ENCODE data around the gene TSTD1.
"Not testable (repeated sequence)": the region's sequence is repeated elsewhere in the genome, so short reads cannot be mapped to it uniquely, and the experiment has no call there.

The TSTD1 gene

GRCh38 chr1:161037661-161038522, 872 bp downstream of the TSTD1 start:
- DNase-seq (ENCODE audit: low read depth in 2 of 2, low spot score in 1 of 2), result no peak

GRCh38 chr1:161033751-161034150, 5.0 kb downstream of the TSTD1 start:
- DNase-seq (ENCODE audit: low read depth in 2 of 2, low spot score in 1 of 2), result no peak

DNA sequence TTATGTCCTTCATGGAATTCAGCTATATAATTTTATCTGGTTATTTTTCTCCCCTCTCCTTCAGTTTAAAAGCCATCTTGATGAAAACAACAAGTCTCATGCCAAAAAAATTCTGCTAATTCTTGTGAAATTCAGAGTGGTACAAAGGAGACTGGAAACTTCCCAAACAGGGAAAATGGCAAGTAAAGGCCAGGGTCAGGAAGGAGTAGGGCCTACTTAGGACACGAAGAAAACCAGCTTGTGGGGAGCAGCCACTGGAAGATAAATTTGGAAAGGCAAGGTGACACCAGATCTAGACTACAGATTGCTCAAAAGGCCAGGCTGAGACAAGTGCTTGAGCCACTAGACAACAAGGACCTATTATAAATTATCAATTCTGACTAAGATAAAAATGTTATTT, 6.4 kb downstream of the TSTD1 start:
- DNase-seq (ENCODE audit: low read depth in 2 of 2, low spot score in 1 of 2), result no peak

DNA sequence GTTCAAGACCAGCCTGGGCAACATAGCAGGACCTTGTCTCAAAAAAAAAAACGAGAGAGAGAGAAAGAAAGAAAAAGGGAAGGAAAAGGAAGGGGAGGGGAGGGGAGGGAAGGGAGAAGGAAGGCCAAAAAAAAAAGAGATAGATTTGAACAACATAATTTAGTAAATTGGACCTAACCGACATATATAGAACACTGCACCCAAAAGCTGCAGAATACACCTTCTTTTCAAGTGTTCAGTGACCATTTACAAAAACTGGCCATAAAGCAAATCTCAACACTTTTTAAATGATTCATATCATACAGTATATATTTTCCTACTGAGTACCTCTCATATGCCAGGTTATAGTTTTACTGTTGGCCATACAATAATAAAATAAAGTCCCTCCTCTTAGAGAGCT, 6.9 kb downstream of the TSTD1 start:
- DNase-seq (ENCODE audit: low read depth in 2 of 2, low spot score in 1 of 2), result no peak

- DNase-seq (ENCODE audit: low read depth in 2 of 2, low spot score in 1 of 2), result not testable (repeated sequence)
Observed at GRCh38 chr1:161029466-161029865, 9.3 kb downstream of the TSTD1 start.

GRCh38 chr1:161026954-161027353, 11.8 kb downstream of the TSTD1 start:
- DNase-seq (ENCODE audit: low read depth in 2 of 2, low spot score in 1 of 2), result not testable (repeated sequence)

DNA sequence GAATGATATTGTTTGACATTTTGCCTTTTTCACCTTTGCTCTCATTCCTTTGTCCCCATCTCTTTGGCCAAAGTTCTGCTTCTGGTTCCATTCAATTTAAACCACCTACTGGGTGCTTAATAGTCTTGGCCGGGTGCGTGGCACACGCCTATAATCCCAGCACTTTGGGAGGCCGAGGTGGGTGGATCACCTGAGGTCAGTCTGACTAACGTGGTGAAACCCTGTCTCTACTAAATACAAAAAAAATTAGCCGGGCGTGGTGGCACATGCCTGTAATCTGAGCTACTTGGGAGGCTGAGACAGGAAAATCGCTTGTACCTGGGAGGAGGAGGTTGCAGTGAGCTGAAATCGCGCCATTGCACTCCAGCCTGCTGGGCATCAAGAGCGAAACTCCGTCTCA, 16.3 kb downstream of the TSTD1 start:
- DNase-seq (ENCODE audit: low read depth in 2 of 2, low spot score in 1 of 2), result not testable (repeated sequence)

GRCh38 chr1:161021970-161022353, 16.8 kb downstream of the TSTD1 start:
- DNase-seq (ENCODE audit: low read depth in 2 of 2, low spot score in 1 of 2), result no peak

GRCh38 chr1:161021165-161021969, 17.4 kb downstream of the TSTD1 start:
- peak; percentile 76 to 78 for DNase-seq (ENCODE audit: low read depth in 2 of 2, low spot score in 1 of 2)

- DNase-seq (ENCODE audit: low read depth in 2 of 2, low spot score in 1 of 2), result no peak
Observed at GRCh38 chr1:161020509-161021164, 18.1 kb downstream of the TSTD1 start, which contains the start of gene F11R. TSS of gene F11R (minus strand) at chr1:161021152. CDS start at chr1:161021073, 79 bp downstream.

- no peak for DNase-seq (ENCODE audit: low read depth in 2 of 2, low spot score in 1 of 2)
Observed at GRCh38 chr1:161019751-161020495, 18.8 kb downstream of the TSTD1 start.

DNA sequence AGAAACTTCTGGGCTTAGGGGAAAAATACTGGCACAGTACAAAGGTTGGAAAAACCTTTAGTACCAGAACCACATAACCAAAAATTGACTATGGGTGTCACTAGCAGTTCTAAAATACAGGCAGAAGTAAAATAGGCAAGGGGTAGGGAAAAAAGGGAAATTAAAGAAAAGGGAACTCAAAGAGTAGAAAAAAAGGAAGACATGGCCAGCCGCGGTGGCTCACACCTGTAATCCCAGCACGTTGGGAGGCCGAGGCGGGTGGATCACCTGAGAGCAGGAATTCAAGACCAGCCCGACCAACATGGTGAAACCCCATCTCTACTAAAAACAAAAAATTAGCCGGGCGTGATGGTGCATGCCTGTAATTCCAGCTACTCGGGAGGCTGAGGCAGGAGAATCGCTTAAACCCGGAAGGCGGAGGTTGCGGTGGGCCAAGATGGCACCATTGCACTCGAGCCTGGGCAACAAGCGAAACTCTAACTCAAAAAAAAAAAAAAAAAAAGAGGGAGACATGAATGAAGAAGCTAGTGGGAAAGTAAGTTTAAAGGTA, 19.6 kb downstream of the TSTD1 start:
- not testable (repeated sequence) for DNase-seq (ENCODE audit: low read depth in 2 of 2, low spot score in 1 of 2)

DNA sequence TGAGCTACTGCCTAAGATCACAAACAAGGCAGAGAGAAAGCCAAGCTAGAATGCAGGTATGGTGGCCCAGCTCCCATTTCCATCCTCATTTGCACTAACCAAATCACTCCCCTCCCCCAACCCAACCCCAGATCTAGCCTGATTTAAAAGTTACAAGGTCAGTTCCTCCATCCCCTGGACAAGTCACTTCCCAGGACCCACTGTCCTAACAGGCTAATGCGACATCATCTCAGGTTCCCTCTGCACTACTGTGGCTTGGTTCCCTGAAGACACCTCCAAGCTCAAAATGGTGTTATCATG, 20.2 kb downstream of the TSTD1 start:
- no peak for DNase-seq (ENCODE audit: low read depth in 2 of 2, low spot score in 1 of 2)

DNA sequence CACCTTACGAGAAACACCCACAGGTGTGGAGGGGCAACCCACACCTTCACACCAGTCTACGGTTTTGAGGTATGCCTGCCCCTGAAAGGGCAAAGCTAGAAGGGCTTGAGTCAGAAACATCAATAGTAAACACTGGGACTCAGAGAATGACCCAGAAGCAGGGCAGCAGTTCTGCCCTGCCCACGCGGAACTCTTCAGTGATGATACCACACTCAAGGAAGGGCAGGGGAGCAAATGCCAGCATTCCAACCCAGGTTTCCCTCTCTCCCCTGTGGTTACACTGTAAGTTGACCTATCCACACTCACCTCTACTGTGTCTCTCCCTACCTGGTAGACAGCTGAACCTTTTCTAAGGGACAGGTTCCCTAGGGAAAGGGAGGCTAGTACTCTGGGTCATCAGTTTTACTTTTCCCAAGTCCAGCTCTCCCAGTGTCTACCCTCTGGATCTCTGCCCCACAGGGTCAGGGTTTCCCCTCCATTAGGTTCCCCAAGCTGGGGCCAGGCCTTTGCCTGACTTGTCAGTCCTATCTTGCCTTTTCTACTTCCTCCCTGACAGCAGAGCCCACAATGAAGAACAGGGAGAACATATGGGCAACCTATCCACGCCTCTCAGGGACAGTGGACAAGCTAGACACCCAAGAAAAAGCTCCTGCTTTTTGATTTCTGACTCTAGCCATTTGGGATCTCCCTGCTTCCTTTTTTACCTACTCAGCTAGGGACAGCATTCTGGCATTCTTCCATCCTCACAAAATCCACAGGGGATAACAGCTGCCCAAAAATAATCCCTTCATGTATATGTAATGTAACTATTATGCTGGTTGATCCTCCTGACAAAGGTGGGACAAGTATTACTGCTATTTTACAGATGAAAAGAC, 20.8 kb downstream of the TSTD1 start:
- no peak for DNase-seq (ENCODE audit: low read depth in 2 of 2, low spot score in 1 of 2)

DNA sequence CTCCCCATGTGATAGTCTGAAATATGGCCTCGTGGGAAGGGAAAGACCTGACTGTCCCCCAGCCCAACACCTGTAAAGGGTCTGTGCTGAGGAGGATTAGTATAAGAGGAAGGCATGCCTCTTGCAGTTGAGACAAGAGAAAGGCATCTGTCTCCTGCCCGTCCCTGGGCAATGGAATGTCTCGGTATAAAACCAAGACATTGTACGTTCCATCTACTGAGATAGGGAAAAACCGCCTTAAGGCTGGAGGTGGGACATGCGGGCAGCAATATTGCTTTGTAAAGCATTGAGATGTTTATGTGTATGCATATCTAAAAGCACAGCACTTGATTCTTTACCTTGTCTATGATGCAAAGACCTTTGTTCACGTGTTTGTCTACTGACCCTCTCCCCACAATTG, 21.6 kb downstream of the TSTD1 start:
- DNase-seq (ENCODE audit: low read depth in 2 of 2, low spot score in 1 of 2), result not testable (repeated sequence)

DNA sequence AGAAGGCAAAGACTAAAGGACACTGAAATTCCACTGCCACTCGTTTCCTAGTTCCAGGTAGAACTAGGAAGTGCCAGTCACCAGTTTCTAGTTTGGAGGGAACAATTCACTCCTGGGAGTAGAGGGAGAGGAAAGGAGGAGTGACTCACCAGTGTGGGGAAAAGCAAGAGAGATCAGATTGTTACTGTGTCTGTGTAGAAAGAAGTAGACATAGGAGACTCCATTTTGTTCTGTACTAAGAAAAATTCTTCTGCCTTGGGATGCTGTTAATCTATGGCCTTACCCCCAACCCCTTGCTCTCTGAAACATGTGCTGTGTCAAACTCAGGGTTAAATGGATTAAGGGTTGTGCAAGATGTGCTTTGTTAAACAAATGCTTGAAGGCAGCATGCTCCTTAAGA, 22.1 kb downstream of the TSTD1 start:
- not testable (repeated sequence) for DNase-seq (ENCODE audit: low read depth in 2 of 2, low spot score in 1 of 2)

- DNase-seq (ENCODE audit: low read depth in 2 of 2, low spot score in 1 of 2), result peak; percentile 32 to 42
Observed at GRCh38 chr1:161013488-161014230, 25.1 kb downstream of the TSTD1 start.

DNA sequence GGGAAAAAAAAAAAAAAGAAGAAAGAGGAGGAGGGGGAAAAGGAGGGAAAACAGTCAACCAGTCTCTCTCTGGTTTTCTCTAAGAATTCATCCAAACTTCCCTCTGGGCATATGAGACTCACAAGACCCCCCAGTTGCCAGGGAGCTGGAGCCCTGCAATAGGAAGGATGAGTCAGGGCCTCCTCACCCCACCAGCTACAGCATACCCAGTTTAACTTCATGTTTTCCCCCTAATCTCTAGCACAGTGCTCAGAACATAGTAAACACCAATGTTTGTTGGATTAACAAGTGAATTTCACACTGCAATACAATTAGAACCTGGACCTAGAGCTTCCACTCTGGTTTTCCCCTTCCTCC, 25.7 kb downstream of the TSTD1 start:
- DNase-seq (ENCODE audit: low read depth in 2 of 2, low spot score in 1 of 2), result no peak

- no peak for DNase-seq (ENCODE audit: low read depth in 2 of 2, low spot score in 1 of 2)
Observed at GRCh38 chr1:161012420-161012819, 26.3 kb downstream of the TSTD1 start.
